ENCODE measurements around the gene MED16.

DNA sequence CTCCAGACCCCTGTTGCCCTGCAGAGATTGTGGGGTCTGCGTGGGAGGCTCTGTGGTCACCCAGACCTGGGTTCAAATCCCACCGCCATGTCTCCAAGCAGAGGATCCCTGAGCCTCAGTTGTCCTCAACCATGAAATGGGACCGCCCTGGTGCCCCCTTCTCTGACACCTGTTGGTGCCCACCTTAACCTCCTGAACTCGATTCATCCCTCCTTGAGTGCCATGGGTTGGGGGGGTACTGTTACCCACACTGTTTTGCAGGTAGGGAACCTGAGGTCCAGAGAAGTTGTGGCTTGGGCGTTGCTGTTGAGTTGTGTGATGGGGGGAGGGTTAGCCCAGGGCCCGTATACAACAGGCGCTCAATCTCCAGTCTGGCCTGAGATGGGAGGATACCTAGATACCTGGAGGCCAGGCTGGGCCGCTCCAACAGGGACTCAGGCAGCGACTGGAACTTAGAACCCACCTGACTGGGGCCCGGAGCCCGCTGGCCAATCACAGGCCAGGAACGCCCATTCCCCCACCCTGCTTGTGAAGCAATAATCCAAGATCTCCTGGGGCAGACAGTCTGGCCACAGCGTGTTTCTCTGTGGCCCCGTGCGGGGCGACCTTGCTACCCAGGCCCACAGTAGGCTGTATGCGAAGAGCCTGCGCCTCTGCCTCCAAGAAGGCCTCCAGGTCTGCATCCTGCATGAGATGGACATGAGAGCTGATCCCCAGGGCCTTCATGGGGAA is 35.6 kb upstream of the MED16 start:
- TF ChIP-seq CTCF (conservative IDR thresholded peaks at IDR 0.05; ENCODE audit: low read length) (no peak), EZH2phosphoT487 (IDR thresholded peaks at IDR 0.05; ENCODE audit: borderline replicate concordance, low read depth, low read length) (no peak)
